ELF-1 (cell line): ENCODE data around the gene FOXO3.

Source experiments
- DNase-seq: peaks from one replicate; pipeline ENCODE4 v3.0.0-alpha.2; 2016; ENCODE audit warnings: low read depth, low spot score

Gene FOXO3

DNA sequence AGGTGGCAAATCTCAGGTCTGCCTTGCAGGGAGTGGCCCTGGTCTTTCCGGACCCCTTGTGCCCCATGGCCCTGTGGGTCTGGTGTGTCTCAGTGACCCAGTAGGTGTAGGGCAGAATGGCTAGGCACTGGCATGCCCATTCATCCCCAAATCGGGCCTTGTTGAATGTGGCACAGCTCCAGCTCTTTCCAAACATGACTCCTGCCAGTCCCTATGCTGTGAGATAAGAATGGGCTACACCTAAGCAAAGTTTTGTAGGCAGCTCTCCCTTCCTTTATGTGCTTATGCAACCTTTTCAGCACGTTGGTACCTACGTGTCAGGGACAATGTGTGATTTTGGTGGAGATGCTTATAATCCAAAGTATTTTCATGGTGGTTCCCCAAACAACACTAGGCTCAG lies 33.9 kb downstream of the FOXO3 start:
- no peak for DNase-seq

DNA sequence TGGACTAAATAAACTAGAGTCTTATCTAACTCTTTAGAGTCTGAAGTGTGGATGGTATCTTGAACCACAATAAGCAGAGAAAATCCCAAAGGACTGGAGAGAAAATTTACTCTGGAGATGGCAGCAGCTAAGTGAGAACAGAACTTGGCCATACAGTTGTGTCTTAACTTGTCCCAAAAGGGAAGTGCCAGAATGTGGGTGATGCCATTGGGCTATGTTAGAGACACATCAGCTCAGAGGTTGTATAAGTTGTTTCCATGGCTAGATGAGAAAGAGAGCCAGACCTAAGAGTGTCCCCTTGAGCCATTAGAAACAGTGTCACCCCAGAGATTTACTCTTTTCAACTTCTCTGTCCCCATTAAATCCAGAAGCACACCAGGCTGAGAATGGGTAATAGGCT lies 36.2 kb downstream of the FOXO3 start:
- DNase-seq = no peak

DNA sequence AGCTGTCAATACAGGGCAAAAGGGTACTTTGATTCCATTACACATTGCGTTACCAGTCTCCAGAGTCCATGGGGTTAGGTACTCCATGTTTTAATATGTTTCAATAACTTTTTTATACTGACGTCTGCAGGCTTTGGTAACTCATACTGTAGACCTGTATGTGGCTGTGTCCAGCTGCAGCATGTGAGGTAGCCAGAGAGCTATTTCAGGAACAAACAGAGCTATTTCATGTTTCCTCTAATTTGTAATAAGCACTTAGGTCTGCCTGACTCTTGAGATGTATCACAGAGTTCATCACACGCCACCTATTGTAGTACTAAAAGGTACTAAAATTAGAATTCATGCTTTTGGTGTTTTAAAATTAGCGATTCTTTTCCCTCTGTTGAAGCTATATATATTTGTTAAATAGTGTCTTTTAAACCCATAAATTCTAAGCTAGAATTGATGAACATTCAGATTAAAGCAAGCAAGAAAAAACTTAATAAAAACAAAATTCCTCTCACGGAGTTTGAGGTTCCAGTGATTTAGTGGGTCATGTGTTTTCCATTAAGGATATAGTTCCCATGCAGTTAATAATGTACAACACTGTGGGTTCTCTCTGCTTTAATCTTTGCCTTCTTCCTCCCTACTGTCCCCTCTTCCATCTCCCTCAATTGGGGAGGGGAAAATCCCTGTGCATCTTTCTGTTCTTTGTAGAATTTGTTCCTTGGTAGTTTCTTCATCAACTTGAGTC lies 37.0 kb downstream of the FOXO3 start:
- no peak for DNase-seq

DNA sequence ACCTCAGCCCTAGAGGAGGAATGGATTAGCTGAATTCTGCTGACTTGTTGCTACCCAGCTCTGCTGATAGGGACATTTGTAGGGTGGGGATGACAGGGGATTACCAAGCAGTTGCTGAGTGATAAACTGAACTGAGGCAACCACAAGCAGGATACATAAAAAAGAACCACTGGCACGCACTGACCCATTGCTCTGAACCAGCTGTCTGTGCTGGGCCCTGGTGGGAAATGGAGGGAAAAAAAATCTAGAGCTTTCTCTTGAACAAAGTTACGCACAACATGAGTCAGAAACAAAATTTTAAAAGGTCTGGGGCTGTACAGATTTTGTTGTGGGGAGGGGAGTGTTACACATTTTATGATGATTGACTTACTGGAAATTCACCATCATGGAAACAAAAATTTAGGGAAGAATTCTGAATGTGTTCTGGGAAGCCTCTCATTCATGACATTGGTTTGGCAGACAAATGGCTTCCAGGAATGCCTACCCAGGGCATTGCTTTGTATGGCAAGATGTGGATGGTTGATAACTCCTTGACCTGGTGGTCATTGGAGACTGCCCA lies 37.7 kb downstream of the FOXO3 start:
- DNase-seq = peak; percentile 27

DNA sequence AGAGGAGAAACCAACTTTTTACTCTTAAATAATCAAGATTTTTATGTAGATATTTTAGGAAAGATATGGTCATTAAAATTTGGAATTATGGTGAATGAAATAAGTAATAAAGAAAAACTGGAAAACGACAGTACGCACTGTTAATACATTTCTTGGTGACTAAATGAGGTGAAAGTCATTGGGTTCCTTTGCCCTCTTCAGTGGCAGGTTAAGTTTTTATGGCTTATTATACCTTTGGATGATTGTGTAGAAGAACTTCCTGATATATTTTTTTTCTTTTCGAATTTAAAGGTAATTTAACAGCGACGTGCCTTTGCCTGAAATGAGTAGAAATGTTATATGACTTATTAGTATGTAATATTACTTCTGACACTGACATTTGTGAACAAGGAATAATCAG lies 43.4 kb downstream of the FOXO3 start:
- no peak for DNase-seq

DNA sequence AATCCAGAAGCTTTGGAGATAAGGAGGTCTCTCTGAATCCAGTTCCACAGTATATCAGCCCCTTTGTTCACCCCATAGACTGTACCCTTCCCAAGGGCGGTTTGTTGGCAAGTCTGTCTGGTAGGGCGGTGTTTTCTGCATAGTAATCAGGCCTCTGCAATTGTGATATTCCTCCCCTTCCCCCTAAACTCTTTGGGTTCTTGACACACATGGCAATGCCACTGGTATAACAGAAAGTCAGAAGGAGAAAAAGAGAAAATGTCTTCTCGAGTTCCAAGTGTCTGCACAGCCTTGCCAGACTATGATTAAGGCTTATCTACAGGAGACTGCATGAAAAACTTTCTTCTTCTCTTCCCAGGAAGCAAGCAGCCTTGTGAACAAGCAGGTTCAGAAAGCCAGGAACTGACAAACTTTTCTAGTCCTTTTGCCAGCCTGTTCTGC lies 45.6 kb downstream of the FOXO3 start:
- peak; percentile 15 for DNase-seq

DNA sequence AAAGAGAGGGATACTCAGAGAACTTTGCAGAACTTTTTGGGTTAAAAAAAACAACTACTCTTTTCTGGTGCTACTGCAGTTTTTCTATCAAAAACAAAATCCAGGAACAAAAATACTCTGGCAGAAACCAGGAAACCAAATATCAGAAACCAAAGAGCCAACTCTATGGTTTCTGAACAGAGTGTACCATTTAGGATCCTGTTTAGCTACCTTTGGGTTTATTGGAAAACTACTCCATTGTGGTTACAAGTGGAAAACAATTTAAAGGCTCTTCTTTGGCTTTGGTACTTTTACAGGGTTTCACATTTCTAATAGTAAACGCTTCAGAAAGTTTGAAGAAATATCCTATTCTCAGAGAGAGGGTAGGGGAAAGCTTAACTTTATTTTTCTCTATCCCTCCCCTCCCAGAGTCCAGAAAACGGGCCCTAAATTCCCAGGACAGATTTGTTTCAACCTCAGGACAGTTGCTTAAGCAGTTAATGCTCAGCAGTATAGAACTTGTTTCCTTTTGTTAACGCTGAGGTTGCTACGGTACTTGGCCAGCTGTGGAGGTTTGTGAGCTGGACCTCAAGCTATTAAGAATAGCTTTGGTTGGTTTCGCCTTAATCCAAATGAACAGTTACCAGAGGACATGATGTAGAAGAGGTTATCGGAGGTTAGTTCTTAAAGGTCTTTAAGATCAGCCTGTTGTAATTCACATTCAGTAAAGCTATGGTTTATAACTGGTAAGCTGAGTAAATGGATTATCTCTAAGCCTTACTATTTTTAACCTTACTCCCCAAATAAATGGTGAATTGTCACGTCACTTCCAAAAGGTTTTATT lies 47.9 kb downstream of the FOXO3 start:
- no peak for DNase-seq

DNA sequence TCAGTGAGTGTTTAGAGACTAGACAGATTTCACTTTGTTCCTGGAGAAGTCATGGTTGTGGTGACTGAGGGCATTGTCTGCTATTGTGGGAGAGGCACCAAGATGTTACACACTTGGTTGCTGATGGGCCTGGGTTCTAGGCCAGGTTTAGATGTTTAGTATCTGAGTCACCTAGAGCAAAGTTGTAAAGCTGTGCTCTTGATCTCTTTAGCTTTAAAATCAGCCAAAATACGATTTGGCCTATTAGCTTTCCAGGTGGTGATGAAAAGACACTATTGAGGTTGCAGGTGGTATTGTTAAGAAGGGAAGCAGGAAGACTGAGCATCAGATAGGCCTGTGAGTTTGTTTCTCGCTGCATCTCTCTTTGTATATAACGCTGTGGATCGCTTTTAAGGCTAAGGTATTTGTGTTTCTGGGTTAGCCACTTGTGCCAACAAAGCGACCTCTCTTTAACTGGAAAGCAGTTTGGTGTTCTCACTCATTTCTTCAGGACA lies 48.6 kb downstream of the FOXO3 start:
- no peak for DNase-seq

DNA sequence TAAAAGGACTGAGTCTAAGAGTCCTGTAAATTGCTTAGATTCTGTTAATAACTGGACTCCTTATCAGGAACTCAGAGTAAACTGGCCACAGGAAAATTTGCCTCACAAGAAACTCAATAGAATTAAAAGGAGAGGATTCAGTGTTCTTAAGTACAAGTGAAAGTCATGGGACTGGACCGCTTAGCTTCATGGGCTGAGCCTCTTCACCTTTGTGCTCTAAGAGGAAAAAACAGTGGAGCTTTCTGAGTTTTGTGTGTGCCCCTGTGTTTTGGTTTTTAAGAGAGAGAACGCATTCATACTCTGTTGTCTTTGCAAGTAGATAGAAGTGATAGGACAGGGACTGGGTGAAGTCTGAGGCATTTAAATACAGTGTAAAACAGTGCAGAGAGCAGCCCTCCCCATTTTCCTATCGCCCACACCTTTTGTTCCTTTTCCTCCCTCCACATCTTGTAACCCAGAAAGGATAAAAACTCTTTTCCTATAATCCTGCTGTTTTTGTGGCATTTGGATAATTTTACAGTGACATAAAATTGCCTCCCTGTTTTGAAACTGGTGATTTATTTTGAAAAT lies 49.6 kb downstream of the FOXO3 start:
- no peak for DNase-seq

DNA sequence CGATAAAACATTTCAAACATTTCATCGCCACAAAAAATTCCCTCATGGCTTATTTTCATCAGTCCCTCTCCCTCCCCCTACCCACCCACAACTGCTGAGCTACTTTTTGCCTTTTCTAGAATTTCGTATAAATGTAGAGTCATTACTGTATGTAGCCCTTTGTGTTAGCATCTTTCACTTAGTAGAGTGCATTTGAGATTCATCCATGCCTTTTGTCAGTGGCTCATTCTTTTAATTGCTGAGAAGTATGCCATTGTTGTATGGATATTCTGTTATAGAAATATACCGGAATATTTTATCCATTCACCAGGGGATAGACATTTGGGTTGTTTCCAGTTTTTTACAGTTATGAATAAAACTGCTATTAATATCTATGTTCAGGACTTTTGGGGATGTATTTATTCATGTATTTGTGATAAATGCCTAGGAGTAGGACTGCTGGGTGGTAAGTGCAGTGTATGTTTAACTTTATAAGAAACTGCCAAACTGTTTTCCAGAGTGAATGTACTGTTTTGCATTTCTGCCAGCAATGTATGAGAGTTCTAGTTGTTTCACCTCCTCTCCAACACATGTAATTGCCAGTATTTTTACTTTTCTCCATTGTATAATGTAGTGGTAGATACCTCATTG lies 50.4 kb downstream of the FOXO3 start:
- DNase-seq = no peak

DNA sequence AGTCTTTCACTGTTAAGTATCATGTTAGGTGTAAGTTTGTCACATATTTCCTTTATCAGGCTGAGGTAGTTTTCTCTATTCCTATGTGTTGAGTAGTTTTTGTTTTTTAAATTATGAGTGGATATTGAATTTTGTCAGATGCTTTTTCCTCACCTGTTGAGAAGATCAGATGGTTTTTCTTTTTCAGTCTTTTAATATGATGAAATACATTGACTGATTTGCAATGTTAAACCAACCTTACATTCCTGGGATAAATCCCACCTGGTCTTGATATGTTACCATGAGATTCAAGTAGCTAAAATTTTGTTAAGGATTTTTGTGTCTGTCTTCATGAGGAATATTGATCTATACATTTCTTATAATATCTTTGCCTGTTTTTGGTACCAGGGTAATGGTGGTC lies 52.1 kb downstream of the FOXO3 start:
- DNase-seq = no peak

DNA sequence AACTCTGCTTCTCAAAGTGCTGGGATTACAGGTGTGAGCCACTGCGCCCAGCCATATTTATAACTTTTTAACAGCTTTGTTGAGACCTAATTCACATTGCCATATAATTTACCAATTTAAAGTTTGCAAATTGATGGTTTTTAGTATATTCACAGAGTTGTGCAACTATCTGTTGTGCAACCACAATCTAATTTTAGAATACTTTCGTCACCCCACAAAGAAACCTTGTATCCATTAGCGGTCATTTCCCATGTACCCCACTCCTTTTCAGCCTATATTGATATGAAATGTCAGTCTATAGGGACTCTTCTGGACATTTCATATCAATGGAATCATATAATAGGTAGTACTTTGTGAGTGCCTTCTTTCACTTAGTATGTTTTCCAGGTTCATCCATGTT lies 55.8 kb downstream of the FOXO3 start:
- no peak for DNase-seq

DNA sequence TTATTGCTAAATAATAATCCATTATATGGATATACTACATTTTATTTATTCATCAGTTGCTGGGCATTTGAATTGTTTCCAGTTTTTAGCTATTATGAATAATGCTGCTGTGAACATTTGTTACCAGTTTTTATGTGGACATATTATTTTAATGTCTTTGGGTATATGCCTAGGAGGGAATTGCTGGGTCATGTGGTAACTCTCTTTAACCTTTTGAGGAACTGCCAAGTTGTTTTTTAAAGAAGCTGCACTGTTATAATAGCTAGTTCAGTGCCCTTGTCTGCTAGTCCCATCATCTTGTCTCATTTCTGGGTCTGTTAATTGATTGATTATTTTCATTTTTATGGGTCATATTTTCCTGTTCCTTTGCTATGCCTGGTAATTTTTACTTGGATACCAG lies 56.3 kb downstream of the FOXO3 start:
- DNase-seq = no peak

DNA sequence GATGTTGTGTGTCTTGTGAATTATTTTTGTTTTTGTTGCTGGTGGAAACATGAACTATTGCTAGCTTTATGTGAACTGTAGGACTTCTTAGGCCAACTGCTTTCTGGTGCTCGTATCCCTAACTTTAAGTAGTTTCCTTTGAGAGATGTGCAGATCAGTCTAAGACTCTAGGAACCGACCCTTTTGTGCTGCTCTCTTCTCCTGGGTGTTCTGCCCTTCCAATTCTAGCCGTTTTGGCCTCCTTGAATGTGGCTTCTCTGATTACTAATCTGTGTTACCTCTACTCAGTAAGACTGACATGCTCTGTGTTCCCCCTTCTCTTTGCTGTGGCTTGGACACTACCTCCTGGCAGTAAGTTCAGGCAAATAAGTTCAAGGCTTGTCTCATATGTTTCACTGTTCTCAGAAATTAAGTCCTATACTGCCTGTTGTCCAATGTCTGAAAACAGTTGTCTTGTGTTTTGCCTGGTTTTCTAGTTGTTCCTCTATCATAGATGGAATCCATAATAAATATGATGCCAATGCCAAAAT lies 58.0 kb downstream of the FOXO3 start:
- no peak for DNase-seq

DNA sequence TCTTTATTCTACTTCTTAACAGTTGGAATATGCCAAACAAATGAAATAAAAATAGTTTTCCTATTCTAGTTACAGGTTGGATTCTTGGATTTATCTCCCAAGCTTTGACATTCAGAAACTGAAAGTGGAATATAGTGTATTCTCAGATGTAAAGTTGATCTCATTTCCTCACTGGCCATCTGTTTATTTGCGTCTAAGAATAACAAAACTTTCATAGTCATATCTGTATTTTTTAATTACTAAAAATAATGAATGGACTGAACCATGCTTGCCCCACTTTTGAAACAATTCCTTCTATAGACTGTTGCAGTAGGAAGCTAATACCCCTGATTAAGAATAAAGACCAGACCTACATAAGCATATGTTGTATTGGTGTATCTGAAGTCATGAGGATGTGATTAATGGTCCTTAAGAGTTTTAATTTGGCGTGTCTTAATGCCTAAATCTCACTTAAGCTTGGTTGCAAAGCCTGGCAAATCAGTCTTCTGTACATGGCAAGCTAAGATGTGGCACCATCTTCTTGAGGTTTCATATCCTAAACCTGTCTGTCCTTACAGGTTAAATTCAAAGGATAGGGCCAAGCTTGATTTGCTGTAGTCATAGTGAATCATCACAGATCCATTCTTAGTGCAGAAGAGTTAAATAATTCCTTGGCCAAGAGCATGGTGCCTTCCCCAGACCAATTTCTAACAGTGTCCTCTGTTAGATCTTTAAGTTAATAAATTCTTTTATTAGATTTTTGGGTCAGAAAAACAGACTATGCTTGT lies 58.9 kb downstream of the FOXO3 start:
- no peak for DNase-seq

DNA sequence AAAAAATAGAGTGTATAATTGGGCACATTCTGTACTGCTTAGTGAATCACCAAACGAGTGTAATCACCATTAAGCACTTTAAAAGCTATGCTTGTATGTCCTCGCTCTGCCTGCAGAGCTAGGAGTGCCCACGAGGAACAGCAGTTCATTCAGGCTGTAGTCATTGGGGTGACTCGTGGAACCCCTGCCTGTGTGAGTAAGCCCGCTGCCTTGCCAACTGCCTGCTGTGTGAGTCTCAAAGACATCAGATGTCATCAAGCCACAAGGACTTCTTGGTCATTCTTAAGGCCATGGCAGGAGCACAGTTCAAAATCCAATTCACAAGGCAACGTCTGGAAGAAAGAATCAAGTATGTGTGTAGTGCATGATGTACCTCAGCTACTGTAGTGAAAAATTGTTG lies 60.4 kb downstream of the FOXO3 start:
- DNase-seq = no peak

DNA sequence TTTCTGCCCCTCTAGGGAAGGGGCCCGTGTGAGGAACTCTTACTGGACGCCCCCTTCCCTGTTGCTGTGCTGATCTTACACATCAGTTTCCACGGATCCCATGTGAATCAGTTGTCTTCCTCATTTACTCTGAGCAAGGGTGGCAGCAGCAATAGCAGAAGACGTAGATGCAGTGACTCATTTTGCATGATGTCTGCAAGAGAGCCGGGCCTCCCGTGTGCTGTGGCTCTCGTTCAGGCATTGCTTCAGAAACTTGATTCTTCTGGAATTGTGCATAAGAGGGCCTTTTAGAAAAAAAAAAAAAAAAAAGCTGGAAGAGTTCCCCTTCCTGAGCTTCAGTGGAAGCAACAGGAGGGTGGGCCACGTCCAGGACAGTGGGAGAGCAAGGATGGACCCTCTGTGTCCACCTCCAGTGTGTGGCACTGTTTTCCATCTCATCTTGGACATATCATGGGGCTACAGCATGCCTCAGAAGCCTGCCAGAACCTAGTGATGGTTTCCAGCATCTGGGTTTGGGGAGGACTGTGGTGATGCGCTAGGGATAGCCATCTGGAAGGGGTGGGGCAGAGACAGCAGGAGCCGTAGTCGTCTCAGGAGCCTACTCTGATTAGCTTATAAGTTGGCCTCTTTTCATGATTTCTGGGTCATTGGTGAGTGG lies 62.1 kb downstream of the FOXO3 start:
- no peak for DNase-seq

DNA sequence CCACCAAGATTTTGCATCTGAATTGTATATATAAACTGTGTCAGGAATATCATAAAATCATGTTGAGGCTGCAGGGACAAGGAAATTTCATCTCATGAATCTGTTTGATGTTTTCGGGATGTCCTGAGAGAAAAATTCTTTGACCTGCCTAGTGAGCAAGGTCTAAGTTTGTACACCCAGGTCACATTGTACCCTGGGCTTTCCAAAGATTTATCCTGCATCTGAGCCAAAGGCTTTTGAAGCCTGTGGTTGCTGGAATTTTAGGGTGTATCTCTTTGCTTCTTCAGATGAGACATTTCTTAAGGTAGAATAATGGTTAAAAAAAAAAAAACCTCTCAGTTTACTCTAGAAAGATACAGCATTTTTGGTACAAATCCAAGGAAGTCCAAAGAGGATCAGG lies 63.3 kb downstream of the FOXO3 start:
- no peak for DNase-seq

DNA sequence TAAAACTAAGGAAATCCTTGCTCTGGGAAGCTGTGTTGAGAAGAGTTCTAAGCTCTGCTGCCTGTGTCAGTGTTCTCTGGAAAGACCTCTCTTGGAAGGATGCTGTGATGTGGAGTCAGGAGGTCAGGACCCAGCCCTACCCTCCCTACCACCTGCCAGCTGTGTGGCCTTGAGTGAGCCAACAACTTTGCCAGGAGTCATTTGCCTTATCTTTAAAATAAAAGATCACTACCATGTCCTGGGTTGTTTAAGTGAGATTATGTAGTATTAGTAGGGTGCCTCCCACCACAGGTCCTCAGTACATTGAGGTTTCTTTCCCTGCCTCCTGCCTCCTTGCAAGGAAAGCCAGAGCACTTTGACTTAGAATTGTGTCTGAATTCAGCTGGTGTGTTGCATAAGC lies 64.9 kb downstream of the FOXO3 start:
- DNase-seq = no peak

DNA sequence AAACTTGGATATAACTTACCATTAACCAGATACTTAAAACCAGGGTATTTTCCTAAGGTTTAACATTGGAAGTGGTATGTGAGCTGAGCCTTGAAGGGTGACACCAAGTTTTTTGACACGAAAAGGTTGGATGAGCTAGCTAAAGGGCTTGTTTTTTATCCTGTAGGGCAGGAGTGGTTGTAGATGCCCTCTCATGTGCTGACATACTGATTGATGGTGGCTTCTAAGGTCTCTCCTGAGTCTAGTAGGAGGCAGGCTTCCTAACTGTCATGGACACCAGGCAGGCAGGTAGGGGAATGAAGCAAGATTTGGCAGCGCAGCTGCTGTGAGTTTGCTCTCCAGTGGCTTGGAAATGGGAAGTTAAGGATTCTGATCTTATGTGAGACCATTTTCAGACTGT lies 66.1 kb downstream of the FOXO3 start:
- DNase-seq = no peak
